IPS DF 19.7 (cell line): ENCODE measurements around the gene PCSK6.
"Not testable (repeated sequence)": the region's sequence is repeated elsewhere in the genome, so short reads cannot be mapped to it uniquely, and the experiment has no call there.

Experiments
- DNase-seq: peaks from one replicate; pipeline ENCODE4 v3.0.0-alpha.2; 2013; ENCODE audit warnings: low read depth, low spot score

PCSK6 gene

GRCh38 chr15:101463696-101464095, 25.8 kb downstream of the PCSK6 start:
- DNase-seq: not testable (repeated sequence)

- no peak for DNase-seq
These were observed 26.2 kb downstream of the PCSK6 start for GRCh38 chr15:101463270-101463669.

- no peak for DNase-seq
These were observed 28.4 kb downstream of the PCSK6 start for GRCh38 chr15:101461097-101461496.

GRCh38 chr15:101459579-101460300, 29.8 kb downstream of the PCSK6 start:
- DNase-seq: no peak

GRCh38 chr15:101458908-101459578, 30.5 kb downstream of the PCSK6 start:
- DNase-seq: no peak

- no peak for DNase-seq
These were observed 31.2 kb downstream of the PCSK6 start for GRCh38 chr15:101458158-101458900.

GRCh38 chr15:101457696-101458095, 31.8 kb downstream of the PCSK6 start:
- no peak for DNase-seq

- no peak for DNase-seq
These were observed 33.3 kb downstream of the PCSK6 start for GRCh38 chr15:101456057-101456739.

GRCh38 chr15:101455291-101456025, 34.0 kb downstream of the PCSK6 start:
- no peak for DNase-seq

- not testable (repeated sequence) for DNase-seq
These were observed 34.7 kb downstream of the PCSK6 start for GRCh38 chr15:101454781-101455180.

GRCh38 chr15:101454365-101454764, 35.1 kb downstream of the PCSK6 start:
- no peak for DNase-seq

- no peak for DNase-seq
These were observed 36.1 kb downstream of the PCSK6 start for GRCh38 chr15:101453123-101454120.

GRCh38 chr15:101452572-101452971, 36.9 kb downstream of the PCSK6 start:
- no peak for DNase-seq

GRCh38 chr15:101451846-101452245, 37.7 kb downstream of the PCSK6 start:
- no peak for DNase-seq

- no peak for DNase-seq
These were observed 38.2 kb downstream of the PCSK6 start for GRCh38 chr15:101451266-101451799.

- DNase-seq: no peak
These were observed 38.9 kb downstream of the PCSK6 start for GRCh38 chr15:101450403-101451265.

- DNase-seq: no peak
These were observed 39.8 kb downstream of the PCSK6 start for GRCh38 chr15:101449471-101450402.

- no peak for DNase-seq
These were observed 41.2 kb downstream of the PCSK6 start for GRCh38 chr15:101448336-101448735.
